ENCODE results near the gene PZP. TPM values are rescaled to one million over a fixed set of nuclear protein-coding genes. Genes with fewer than 3 reads are reported as not detected.

Gene PZP
- total and polyA plus RNA-seq, 2 of the 13 experiments (the other 11 are each of a cell fraction or from before 2014, with no cell fraction given): 0.07 to 0.89 TPM

DNA sequence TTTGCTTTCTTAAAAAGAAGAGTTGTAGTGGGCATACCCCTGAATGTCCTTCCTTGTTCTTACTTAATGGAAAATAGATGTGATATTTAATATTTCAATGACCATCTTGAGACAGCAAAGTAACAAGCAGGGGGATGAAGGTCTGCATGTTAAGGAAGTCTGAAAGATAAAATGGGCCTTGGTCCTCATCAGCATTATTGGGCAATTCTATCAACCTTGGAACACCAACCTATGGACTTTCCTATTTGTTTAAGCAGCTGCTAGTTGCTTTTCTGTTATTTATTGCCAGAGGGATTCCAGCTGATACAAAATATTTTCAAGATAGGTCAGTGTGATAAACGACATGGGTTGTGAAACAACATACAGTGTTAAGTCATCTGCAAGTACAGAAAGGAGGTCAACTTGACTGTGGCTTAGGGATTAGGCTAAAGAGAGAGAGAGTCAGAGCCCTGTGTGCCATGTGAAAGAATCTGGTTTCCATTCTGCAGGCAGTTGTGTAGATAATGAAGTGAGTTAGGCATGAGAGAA lies 76.1 kb downstream of the PZP start (continued):
- TF ChIP-seq, protein P1, sequence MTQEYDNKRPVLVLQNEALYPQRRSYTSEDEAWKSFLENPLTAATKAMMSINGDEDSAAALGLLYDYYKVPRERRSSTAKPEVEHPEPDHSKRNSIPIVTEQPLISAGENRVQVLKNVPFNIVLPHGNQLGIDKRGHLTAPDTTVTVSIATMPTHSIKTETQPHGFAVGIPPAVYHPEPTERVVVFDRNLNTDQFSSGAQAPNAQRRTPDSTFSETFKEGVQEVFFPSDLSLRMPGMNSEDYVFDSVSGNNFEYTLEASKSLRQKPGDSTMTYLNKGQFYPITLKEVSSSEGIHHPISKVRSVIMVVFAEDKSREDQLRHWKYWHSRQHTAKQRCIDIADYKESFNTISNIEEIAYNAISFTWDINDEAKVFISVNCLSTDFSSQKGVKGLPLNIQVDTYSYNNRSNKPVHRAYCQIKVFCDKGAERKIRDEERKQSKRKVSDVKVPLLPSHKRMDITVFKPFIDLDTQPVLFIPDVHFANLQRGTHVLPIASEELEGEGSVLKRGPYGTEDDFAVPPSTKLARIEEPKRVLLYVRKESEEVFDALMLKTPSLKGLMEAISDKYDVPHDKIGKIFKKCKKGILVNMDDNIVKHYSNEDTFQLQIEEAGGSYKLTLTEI (CRISPR knock-in tag; conservative IDR thresholded peaks at IDR 0.05): no peak
- TF ChIP-seq NFKBIZ (CRISPR knock-in tag; IDR thresholded peaks at IDR 0.05): no peak; the same call in 1 of the 2 replicates
- TF ChIP-seq, protein P2, sequence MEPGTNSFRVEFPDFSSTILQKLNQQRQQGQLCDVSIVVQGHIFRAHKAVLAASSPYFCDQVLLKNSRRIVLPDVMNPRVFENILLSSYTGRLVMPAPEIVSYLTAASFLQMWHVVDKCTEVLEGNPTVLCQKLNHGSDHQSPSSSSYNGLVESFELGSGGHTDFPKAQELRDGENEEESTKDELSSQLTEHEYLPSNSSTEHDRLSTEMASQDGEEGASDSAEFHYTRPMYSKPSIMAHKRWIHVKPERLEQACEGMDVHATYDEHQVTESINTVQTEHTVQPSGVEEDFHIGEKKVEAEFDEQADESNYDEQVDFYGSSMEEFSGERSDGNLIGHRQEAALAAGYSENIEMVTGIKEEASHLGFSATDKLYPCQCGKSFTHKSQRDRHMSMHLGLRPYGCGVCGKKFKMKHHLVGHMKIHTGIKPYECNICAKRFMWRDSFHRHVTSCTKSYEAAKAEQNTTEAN (CRISPR knock-in tag; conservative IDR thresholded peaks at IDR 0.05): peak; percentile 88
- TF ChIP-seq NFYB (CRISPR knock-in tag; IDR thresholded peaks at IDR 0.05): no peak
- TF ChIP-seq, protein P3, sequence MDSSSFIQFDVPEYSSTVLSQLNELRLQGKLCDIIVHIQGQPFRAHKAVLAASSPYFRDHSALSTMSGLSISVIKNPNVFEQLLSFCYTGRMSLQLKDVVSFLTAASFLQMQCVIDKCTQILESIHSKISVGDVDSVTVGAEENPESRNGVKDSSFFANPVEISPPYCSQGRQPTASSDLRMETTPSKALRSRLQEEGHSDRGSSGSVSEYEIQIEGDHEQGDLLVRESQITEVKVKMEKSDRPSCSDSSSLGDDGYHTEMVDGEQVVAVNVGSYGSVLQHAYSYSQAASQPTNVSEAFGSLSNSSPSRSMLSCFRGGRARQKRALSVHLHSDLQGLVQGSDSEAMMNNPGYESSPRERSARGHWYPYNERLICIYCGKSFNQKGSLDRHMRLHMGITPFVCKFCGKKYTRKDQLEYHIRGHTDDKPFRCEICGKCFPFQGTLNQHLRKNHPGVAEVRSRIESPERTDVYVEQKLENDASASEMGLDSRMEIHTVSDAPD (CRISPR knock-in tag; IDR thresholded peaks at IDR 0.05): peak; percentile 89
- TF ChIP-seq ZNF460 (CRISPR knock-in tag; IDR thresholded peaks at IDR 0.05; ENCODE audit: borderline replicate concordance): no peak; the same call in 1 of the 2 replicates
- TF ChIP-seq ZNF550 (CRISPR knock-in tag; IDR thresholded peaks at IDR 0.05; ENCODE audit: borderline replicate concordance): no peak
- TF ChIP-seq ZBTB3 (CRISPR knock-in tag; IDR thresholded peaks at IDR 0.05; ENCODE audit: borderline replicate concordance, low read depth): no peak
- peak; percentile 58; the same call in 1 of the 2 replicates for TF ChIP-seq MEIS1 (CRISPR knock-in tag; IDR thresholded peaks at IDR 0.05; ENCODE audit: borderline replicate concordance)
- TF ChIP-seq FOXJ3 (CRISPR knock-in tag; IDR thresholded peaks at IDR 0.05; ENCODE audit: borderline replicate concordance): peak; percentile 99
- peak in 1 of 2 experiments; percentile 95; a peak in 2 of 4 replicates for TF ChIP-seq KLF16 (CRISPR knock-in tag; IDR thresholded peaks at IDR 0.05)
- TF ChIP-seq TAF1 (CRISPR knock-in tag; IDR thresholded peaks at IDR 0.05): peak; percentile 46; the same call in 1 of the 2 replicates
- no peak for TF ChIP-seq ZNF563 (CRISPR knock-in tag; IDR thresholded peaks at IDR 0.05)
- no peak for TF ChIP-seq RNF2 (conservative IDR thresholded peaks at IDR 0.05; ENCODE audit: low read depth)
- TF ChIP-seq KLF15 (CRISPR knock-in tag; IDR thresholded peaks at IDR 0.05; ENCODE audit: borderline replicate concordance): no peak
- TF ChIP-seq, protein P4, sequence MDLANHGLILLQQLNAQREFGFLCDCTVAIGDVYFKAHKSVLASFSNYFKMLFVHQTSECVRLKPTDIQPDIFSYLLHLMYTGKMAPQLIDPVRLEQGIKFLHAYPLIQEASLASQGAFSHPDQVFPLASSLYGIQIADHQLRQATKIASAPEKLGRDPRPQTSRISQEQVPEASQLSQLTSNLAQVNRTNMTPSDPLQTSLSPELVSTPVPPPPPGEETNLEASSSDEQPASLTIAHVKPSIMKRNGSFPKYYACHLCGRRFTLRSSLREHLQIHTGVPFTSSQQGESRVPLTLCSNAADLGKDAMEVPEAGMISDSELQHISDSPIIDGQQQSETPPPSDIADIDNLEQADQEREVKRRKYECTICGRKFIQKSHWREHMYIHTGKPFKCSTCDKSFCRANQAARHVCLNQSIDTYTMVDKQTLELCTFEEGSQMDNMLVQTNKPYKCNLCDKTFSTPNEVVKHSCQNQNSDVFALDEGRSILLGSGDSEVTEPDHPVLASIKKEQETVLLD (CRISPR knock-in tag; IDR thresholded peaks at IDR 0.05; ENCODE audit: low read depth): no peak
- peak; percentile 25 for TF ChIP-seq YY1 (IDR thresholded peaks at IDR 0.05; ENCODE audit: insufficient read depth, insufficient replicate concordance, low read depth, low read length)
- no peak for TF ChIP-seq HES4 (CRISPR knock-in tag; IDR thresholded peaks at IDR 0.05; ENCODE audit: borderline replicate concordance)
- TF ChIP-seq, protein P5, sequence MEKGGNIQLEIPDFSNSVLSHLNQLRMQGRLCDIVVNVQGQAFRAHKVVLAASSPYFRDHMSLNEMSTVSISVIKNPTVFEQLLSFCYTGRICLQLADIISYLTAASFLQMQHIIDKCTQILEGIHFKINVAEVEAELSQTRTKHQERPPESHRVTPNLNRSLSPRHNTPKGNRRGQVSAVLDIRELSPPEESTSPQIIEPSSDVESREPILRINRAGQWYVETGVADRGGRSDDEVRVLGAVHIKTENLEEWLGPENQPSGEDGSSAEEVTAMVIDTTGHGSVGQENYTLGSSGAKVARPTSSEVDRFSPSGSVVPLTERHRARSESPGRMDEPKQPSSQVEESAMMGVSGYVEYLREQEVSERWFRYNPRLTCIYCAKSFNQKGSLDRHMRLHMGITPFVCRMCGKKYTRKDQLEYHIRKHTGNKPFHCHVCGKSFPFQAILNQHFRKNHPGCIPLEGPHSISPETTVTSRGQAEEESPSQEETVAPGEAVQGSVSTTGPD (CRISPR knock-in tag; IDR thresholded peaks at IDR 0.05): peak; percentile 81; the same call in 1 of the 2 replicates
- TF ChIP-seq ZC3H4 (CRISPR knock-in tag; IDR thresholded peaks at IDR 0.05; ENCODE audit: borderline replicate concordance): no peak
